ENCODE results near the gene FBLIM1. TPM values are rescaled to one million over a fixed set of nuclear protein-coding genes. Genes with fewer than 3 reads are reported as not detected.

The FBLIM1 gene
- total and polyA plus RNA-seq, 2 experiments from 2014 or later = 117 to 120 TPM

- H3K27ac ChIP-seq = peak overlapping the region; percentile 14
- WGBS (ENCODE audit: low lambda C conversion rate, missing lambda C conversion rate) = 77% methylated on average over 4 of the region's 4 CpGs
- H4K20me1 ChIP-seq (ENCODE audit: insufficient read depth, poor library complexity, severe bottlenecking) = peaks cover 6% of the 10 kb centered on the region
- peaks cover 57% of the 10 kb centered on the region for H3K79me2 ChIP-seq
- TF ChIP-seq EZH2phosphoT487 (IDR thresholded peaks at IDR 0.05; ENCODE audit: low read depth, severe bottlenecking, unreplicated experiment) (no peak), CTCF (IDR thresholded peaks at IDR 0.05; ENCODE audit: poor library complexity) (no peak), EZH2 (IDR thresholded peaks at IDR 0.05; ENCODE audit: borderline replicate concordance) (no peak)
- no peak overlapping the region for H3K4me3 ChIP-seq
- no peaks in the 10 kb centered on the region for H3K36me3 ChIP-seq (replicated peaks; ENCODE audit: insufficient read depth, low read depth)
- DNase-seq (ENCODE audit: low spot score) = no peak
- no peak overlapping the region for H2AFZ ChIP-seq
- no peaks in the 10 kb centered on the region for H3K9me3 ChIP-seq (ENCODE audit: low read depth)
- no peak overlapping the region for H3K4me2 ChIP-seq
- H3K9me2 ChIP-seq (replicated peaks; ENCODE audit: insufficient read depth) = no peaks in the 10 kb centered on the region
- no peaks in the 10 kb centered on the region for H3K27me3 ChIP-seq
- H3K4me1 ChIP-seq (ENCODE audit: insufficient read depth) = peaks cover 16% of the 10 kb centered on the region
Observed at GRCh38 chr1:15714406-15715136, 44.0 kb upstream of the FBLIM1 start.

GRCh38 chr1:15717418-15718125 is 41.0 kb upstream of the FBLIM1 start:
- H3K9me3 ChIP-seq (ENCODE audit: low read depth) = no peaks in the 10 kb centered on the region
- H4K20me1 ChIP-seq (ENCODE audit: insufficient read depth, poor library complexity, severe bottlenecking) = no peaks in the 10 kb centered on the region
- H3K27ac ChIP-seq = peak overlapping the region; percentile 76
- peaks cover 16% of the 10 kb centered on the region for H3K4me1 ChIP-seq (ENCODE audit: insufficient read depth)
- H3K27me3 ChIP-seq = no peaks in the 10 kb centered on the region
- WGBS (ENCODE audit: low lambda C conversion rate, missing lambda C conversion rate) = 73% methylated on average over 11 of the region's 11 CpGs
- no peak overlapping the region for H3K4me2 ChIP-seq
- no peaks in the 10 kb centered on the region for H3K9me2 ChIP-seq (replicated peaks; ENCODE audit: insufficient read depth)
- H3K4me3 ChIP-seq = no peak overlapping the region
- H2AFZ ChIP-seq = no peak overlapping the region
- no peak for TF ChIP-seq EZH2phosphoT487 (IDR thresholded peaks at IDR 0.05; ENCODE audit: low read depth, severe bottlenecking, unreplicated experiment)
- TF ChIP-seq EZH2 (IDR thresholded peaks at IDR 0.05; ENCODE audit: borderline replicate concordance) = no peak
- no peak for TF ChIP-seq CTCF (IDR thresholded peaks at IDR 0.05; ENCODE audit: poor library complexity)
- no peaks in the 10 kb centered on the region for H3K36me3 ChIP-seq (replicated peaks; ENCODE audit: insufficient read depth, low read depth)
- no peak for DNase-seq (ENCODE audit: low spot score)
- H3K79me2 ChIP-seq = peaks cover 28% of the 10 kb centered on the region

- 86% methylated on average over 8 of the region's 8 CpGs for WGBS (ENCODE audit: low lambda C conversion rate, missing lambda C conversion rate)
- no peaks in the 10 kb centered on the region for H3K36me3 ChIP-seq (replicated peaks; ENCODE audit: insufficient read depth, low read depth)
Observed at GRCh38 chr1:15718199-15718601, 40.4 kb upstream of the FBLIM1 start.

More at GRCh38 chr1:15718199-15718601, 40.4 kb upstream of the FBLIM1 start:
- Histone ChIP-seq H4K20me1 (ENCODE audit: insufficient read depth, poor library complexity, severe bottlenecking) (no peaks in the 10 kb centered on the region), H3K9me3 (ENCODE audit: low read depth) (no peaks in the 10 kb centered on the region), H3K4me1 (ENCODE audit: insufficient read depth) (peaks cover 16% of the 10 kb centered on the region), H3K27me3 (no peaks in the 10 kb centered on the region), H3K79me2 (peaks cover 22% of the 10 kb centered on the region), H3K9me2 (replicated peaks; ENCODE audit: insufficient read depth) (no peaks in the 10 kb centered on the region), H3K4me2 (no peak overlapping the region), H3K27ac (peak overlapping the region; percentile 76), H2AFZ (no peak overlapping the region), H3K4me3 (no peak overlapping the region)
- no peak for DNase-seq (ENCODE audit: low spot score)
- TF ChIP-seq EZH2 (IDR thresholded peaks at IDR 0.05; ENCODE audit: borderline replicate concordance) (no peak), CTCF (IDR thresholded peaks at IDR 0.05; ENCODE audit: poor library complexity) (no peak), EZH2phosphoT487 (IDR thresholded peaks at IDR 0.05; ENCODE audit: low read depth, severe bottlenecking, unreplicated experiment) (no peak)
